Epithelial cell of esophagus (primary cell): ENCODE data around the gene SLC66A2.

Source experiments
- DNase-seq: peaks from one replicate; pipeline ENCODE4 v3.0.0; 2010; ENCODE audit warnings: low read depth
- H3K4me3 ChIP-seq: 2 replicates; pipeline ENCODE4 v1.5.1; 2011; ENCODE audit warnings: mild to moderate bottlenecking, low read length, control low read depth
- CTCF ChIP-seq: IDR thresholded peaks from 2 replicates; pipeline ENCODE4 v1.5.1; 2011; ENCODE audit warnings: low read depth, mild to moderate bottlenecking, low read length, control low read depth, inconsistent platforms; ENCODE audit not compliant: insufficient read depth; ENCODE audit errors: missing control alignments

The SLC66A2 gene

GRCh38 chr18:79931475-79931874 lies 20.0 kb downstream of the SLC66A2 start:
- no peak overlapping the region for H3K4me3 ChIP-seq
- no peak for DNase-seq
- TF ChIP-seq CTCF: no peak

- no peak for TF ChIP-seq CTCF
- no peak overlapping the region for H3K4me3 ChIP-seq
- no peak for DNase-seq
Measured at GRCh38 chr18:79930020-79930642, 21.3 kb downstream of the SLC66A2 start.

GRCh38 chr18:79928563-79928960 lies 22.9 kb downstream of the SLC66A2 start:
- H3K4me3 ChIP-seq: no peak overlapping the region
- no peak for TF ChIP-seq CTCF
- no peak for DNase-seq

- H3K4me3 ChIP-seq: no peak overlapping the region
- TF ChIP-seq CTCF: no peak
- no peak for DNase-seq
Measured at GRCh38 chr18:79927607-79928562, 23.6 kb downstream of the SLC66A2 start.

- DNase-seq: no peak
- no peak for TF ChIP-seq CTCF
Measured at GRCh38 chr18:79926715-79927606, 24.5 kb downstream of the SLC66A2 start.

GRCh38 chr18:79926306-79926705 lies 25.1 kb downstream of the SLC66A2 start:
- H3K4me3 ChIP-seq: no peak overlapping the region
- DNase-seq: no peak
- no peak for TF ChIP-seq CTCF

More at GRCh38 chr18:79926715-79927606, 24.5 kb downstream of the SLC66A2 start:
- no peak overlapping the region for H3K4me3 ChIP-seq
